GM21360 (cell line): Measurements from ENCODE around the gene IL1RAP.

Source experiments
- ATAC-seq: cut with Tn5 transposase; IDR thresholded peaks from one replicate; pipeline ENCODE4 v1.9.1; 2021; ENCODE audit warnings: mild to moderate bottlenecking, moderate library complexity; ENCODE audit not compliant: unreplicated experiment

The IL1RAP gene

GRCh38 chr3:190575437-190576185 lies 61.7 kb downstream of the IL1RAP start:
- ATAC-seq = no peak

- ATAC-seq = no peak
These were observed 63.3 kb downstream of the IL1RAP start for GRCh38 chr3:190577225-190577624.

GRCh38 chr3:190579514-190580137 lies 65.7 kb downstream of the IL1RAP start:
- ATAC-seq = no peak

GRCh38 chr3:190580417-190580816 lies 66.5 kb downstream of the IL1RAP start:
- no peak for ATAC-seq

- no peak for ATAC-seq
These were observed 67.2 kb downstream of the IL1RAP start for GRCh38 chr3:190581041-190581541.

- no peak for ATAC-seq
These were observed 68.8 kb downstream of the IL1RAP start for GRCh38 chr3:190582667-190583066.

- no peak for ATAC-seq
These were observed 72.1 kb downstream of the IL1RAP start for GRCh38 chr3:190585805-190586630.

GRCh38 chr3:190586631-190587011 lies 72.7 kb downstream of the IL1RAP start:
- no peak for ATAC-seq

GRCh38 chr3:190588570-190588969 lies 74.7 kb downstream of the IL1RAP start:
- ATAC-seq = no peak

GRCh38 chr3:190589326-190589725 lies 75.4 kb downstream of the IL1RAP start:
- no peak for ATAC-seq

- no peak for ATAC-seq
These were observed 77.2 kb downstream of the IL1RAP start for GRCh38 chr3:190591080-190591479.

- no peak for ATAC-seq
These were observed 79.2 kb downstream of the IL1RAP start for GRCh38 chr3:190593075-190593474.

- no peak for ATAC-seq
These were observed 80.3 kb downstream of the IL1RAP start for GRCh38 chr3:190594171-190594570.

GRCh38 chr3:190595179-190595795 lies 81.4 kb downstream of the IL1RAP start:
- no peak for ATAC-seq

GRCh38 chr3:190595807-190596206 lies 81.9 kb downstream of the IL1RAP start:
- ATAC-seq = no peak

GRCh38 chr3:190596349-190597285 lies 82.7 kb downstream of the IL1RAP start:
- no peak for ATAC-seq

- no peak for ATAC-seq
These were observed 83.4 kb downstream of the IL1RAP start for GRCh38 chr3:190597291-190597690.

- ATAC-seq = no peak
These were observed 87.7 kb downstream of the IL1RAP start for GRCh38 chr3:190601622-190602021.

- ATAC-seq = no peak
These were observed 91.5 kb downstream of the IL1RAP start for GRCh38 chr3:190605385-190605784.

- ATAC-seq = no peak
These were observed 92.7 kb downstream of the IL1RAP start for GRCh38 chr3:190606596-190606995.
